Fibroblast of upper back skin (primary cell): ENCODE measurements around the gene RAB12.
"Not testable (repeated sequence)": the region's sequence is repeated elsewhere in the genome, so short reads cannot be mapped to it uniquely, and the experiment has no call there.

Source experiments
- DNase-seq: peaks from one replicate; pipeline ENCODE4 v3.0.0-alpha.2; 2013

Gene RAB12, protein sequence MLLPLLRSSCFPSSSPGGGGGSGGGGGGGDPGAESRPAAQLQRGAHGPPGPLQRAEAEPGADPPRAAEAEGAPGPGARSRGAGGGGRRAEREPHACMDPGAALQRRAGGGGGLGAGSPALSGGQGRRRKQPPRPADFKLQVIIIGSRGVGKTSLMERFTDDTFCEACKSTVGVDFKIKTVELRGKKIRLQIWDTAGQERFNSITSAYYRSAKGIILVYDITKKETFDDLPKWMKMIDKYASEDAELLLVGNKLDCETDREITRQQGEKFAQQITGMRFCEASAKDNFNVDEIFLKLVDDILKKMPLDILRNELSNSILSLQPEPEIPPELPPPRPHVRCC

GRCh38 chr18:8608795-8609658 is at the start of gene RAB12:
RAB12 (plus strand) TSS chr18:8609437; CDS start chr18:8609440, 3 bp downstream.
- peak; percentile 84 for DNase-seq

GRCh38 chr18:8559612-8560186 is 49.5 kb upstream of the RAB12 start:
- no peak for DNase-seq

- no peak for DNase-seq
Observed at GRCh38 chr18:8561123-8561910, 47.9 kb upstream of the RAB12 start.

- DNase-seq: no peak
Observed at GRCh38 chr18:8562070-8562469, 47.2 kb upstream of the RAB12 start.

- DNase-seq: no peak
Observed at GRCh38 chr18:8562919-8563318, 46.3 kb upstream of the RAB12 start.

DNA sequence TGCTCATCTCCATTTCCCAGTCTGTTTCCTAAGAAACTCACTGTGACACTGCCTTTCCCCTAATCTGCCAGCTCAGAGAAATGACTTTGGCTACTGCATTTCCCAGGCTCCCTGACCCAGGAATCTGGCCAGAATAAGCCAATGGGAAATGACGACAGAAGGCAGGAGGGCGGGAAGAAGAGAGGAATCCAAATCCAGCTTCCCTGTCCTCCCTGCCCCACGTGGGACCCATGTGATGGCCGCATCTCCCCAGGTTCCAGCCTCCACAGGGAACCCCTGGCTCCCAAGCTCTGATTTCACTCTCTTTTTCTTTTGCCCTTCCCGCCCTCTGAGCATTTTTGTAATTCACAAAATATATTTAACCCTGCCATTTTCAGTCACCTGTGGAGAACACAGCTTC is 37.8 kb upstream of the RAB12 start:
- DNase-seq: no peak

GRCh38 chr18:8573766-8574165 is 35.5 kb upstream of the RAB12 start:
- DNase-seq: not testable (repeated sequence)

DNA sequence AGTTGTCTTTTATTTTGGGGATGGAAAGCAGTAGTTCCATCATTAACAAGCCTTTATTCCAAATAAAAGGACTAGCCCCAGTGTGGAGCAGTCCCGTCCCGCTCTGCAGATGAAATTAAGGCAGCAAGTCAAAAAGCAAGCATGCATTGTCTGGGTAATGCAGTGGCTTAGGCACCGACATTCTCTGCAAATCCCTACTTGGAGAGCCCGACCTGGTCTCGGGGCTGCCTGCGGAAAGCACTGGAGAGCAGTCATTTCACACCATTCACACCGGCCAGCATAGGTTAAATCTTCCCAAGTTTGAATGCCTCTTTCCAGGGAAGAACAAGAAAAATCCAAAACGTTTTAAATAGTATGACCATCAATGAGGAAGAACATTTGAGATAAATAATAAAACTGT is 24.4 kb upstream of the RAB12 start:
- DNase-seq: no peak

DNA sequence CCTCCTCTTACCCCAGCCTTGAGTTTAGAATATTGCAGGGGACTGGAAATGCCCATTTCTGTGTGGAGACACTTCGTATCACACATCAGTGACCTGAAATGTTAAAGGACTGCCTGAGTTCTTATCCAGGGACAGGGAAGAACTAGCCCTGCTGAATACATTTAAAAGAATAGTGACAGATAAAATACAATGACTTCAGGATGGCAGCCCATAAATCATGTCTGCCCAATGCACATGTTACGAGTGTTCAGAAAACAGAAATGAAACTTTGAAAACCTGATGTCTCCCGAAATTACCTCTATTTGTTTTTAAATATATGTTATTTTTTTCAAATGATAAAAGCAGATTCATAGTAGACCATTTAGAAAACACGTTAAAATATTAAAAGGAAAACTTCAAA is 22.3 kb upstream of the RAB12 start:
- DNase-seq: no peak

DNA sequence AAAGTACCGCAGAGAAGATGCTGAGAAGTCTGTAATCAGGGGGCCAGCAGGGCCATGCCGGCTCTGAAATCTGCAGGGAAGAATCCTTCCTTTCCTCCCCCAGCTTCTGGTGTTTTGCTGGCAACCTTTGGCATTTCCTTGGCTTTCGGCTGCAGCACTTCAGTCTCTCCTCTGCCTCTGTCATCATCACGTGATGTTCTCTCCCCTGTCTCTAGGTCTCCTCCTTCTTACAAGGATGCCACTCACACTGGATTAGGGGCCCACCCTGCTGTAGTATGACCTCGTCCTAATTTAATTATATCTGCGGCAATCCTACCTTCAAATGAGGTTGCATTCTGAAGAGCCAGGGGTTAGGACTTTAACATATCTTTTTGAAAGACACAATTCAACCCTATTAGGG is 13.8 kb upstream of the RAB12 start:
- no peak for DNase-seq

DNA sequence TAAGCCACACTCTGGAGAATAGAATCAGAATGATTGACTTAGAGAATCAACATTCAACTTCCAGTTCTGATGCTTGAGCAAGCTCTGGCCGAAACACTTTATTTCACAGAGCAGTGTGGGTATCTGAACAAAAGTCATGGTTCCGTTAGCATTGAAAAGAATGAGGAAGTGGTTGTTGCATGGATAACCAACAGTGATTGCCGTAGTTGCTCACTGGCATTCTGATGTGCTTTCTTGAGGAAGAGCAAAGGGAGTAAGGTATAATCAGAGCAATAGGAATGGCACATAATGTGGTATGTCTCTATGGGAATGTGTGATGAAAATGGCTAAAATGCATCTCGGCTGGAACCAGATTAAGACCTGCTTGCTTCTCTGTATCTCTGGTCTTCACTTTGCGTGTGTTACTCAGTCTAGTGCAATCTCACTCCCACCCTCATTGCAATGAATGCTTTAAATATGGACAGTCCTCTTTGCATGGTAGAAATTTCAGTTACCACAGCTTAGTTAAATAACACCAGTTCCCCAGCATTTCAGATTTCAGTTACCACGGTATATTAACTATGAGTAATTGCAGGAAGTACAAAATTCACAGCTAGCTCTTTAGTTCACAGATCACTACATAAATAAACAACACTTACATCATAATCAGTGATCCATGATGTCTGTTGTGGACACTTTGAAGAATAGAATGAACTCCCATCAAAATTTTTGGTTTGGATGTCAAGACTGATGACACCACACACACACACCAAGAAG is 7.8 kb upstream of the RAB12 start:
- no peak for DNase-seq

DNA sequence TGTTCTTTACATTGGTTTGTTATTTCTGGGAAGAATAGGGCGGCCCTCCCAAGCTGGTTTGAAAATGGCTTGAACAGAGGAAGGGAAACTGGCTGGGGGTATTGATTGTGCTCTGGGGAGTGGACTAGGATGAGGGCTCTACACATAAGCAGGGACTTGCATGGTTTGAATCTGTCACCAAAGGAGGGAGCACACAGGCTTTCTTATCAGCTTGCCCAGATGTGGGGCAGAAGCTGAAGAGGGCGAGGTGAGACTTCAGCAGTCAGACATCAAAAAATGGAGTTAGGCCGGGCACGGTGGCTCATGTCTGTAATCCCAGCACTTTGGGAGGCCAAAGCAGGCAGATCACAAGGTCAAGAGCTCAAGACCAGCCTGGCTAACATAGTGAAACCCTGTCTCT is 7.2 kb upstream of the RAB12 start:
- DNase-seq: no peak

DNA sequence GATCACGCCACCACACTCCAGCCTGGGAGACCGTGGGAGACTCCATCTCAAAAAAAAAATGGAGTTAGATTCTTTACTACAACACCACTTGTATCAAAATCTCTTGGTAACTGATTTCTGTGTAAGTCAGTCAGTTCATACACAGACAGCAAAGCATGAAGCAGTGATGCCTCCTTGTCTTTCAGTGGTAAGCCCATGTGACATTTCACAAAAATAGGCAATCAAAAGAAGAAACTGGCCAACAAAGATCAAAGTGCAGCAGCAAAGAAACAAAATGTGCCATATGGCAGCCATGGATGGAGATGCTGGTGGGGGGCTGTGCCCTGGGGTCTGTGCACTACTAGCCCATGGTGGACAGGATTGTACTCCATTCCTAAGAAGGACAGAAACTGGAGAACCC is 6.7 kb upstream of the RAB12 start:
- DNase-seq: no peak

DNA sequence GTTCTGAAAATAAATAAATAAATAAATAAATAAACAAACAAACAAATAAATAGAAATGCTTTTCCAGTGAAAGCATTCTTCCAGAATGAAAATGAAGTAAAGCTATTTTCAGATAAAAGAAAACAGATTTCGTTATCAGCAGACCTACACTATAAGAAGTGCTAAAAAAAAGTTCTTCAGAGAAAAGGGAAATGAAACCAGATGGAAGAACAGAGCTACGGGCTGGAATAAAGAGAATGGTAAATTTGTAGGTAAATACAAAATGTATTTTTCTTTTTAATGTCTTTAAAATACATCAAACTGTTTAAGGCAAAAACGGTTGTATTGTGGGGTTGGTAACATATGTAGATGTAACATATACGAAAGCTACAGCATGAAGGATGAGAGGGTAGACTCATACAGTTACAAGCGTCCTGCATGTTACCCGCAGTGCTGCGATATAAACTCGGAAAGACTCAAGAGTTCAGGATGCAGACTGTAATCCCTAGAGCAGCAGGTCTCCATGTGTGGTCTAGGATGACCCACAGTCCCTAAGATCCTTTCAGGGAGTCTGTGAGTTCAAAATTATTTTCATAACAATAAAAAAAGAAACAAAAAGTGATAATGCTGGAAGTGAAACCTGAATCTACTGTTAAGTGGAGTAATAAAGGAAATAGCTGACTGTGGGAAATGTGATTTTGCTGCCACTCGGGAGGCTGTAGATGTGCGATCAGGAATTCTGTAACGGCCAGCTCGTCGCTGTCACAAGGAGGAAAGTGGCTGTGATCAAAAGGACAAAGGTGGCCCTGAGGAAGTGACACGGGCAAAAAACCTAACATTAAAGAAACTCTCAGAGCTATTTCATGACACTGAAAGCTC is 5.3 kb upstream of the RAB12 start:
- DNase-seq: no peak

GRCh38 chr18:8605974-8606373 is 3.3 kb upstream of the RAB12 start:
- no peak for DNase-seq

- no peak for DNase-seq
Observed at GRCh38 chr18:8607776-8608742, 1.2 kb upstream of the RAB12 start.

DNA sequence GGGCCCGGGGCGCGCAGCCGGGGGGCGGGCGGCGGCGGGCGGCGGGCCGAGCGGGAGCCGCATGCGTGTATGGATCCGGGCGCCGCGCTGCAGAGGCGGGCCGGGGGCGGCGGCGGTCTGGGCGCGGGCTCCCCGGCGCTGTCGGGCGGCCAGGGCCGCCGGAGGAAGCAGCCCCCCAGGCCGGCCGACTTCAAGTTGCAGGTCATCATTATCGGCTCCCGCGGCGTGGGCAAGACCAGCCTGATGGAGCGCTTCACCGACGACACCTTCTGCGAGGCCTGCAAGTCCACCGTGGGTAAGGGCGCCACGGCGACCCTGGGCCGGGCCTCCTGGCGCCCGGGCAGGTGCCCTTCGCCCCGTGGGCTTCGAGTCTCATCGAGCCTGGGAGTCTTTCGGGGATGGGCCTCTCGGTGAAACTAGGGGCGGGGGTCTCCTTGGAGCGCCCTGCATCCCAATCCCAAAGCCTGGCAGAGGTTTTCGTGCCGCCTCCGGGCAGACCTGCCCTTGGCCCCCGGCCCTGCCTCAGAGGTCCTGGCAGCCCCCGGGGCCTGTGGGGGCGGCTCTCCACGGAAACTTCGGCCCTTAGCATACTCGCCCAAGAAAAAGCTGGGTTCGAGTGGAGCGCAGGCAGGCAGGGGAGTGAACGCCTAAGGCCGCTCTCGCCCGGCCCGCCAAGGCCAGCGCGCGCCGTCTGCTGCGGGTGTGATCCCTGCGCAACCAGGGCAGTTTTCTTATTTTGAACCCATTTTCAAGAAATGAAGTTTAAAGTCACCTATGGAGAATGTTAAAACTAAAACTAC is 622 bp downstream of the RAB12 start:
- DNase-seq: no peak

DNA sequence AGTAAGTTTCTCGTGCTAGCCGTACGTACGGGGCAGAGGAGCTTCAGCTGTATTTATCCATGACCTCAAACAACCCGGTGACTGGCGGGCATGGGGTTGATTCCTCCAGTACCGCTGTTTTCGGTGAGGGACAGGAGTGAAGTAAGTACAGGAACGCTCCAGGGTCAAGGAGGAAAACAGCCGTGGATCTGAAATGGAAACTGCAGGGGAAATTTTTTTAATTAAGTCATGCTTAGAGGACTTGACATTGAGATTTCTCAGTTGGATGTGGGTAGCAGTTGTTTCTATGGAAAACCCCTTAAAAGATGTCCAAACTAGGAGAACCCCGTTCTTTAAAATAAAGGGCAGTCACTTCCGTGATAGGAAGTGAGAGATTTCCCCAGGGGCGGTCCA is 1.2 kb downstream of the RAB12 start:
- DNase-seq: no peak

- DNase-seq: no peak
Observed at GRCh38 chr18:8611916-8612576, 2.8 kb downstream of the RAB12 start.
